GM23338 (cell line): ENCODE data around the gene C14orf93. TPM values are rescaled to one million over a fixed set of nuclear protein-coding genes. Genes with fewer than 3 reads are reported as not detected.

Source experiments
- ATAC-seq: fragments of 200-7000 bp; cut with Tn5 transposase; 3 replicates; pipeline ENCODE4 v1.9.1; 2020
- DNase-seq: peaks from one replicate; pipeline ENCODE4 v3.0.0-alpha.2; 2015; ENCODE audit warnings: low spot score
- H2AFZ ChIP-seq: fragments of 200-600 bp; sonication (generic); 2 replicates; pipeline ENCODE4 v1.8.0; 2016; ENCODE audit warnings: antibody characterized with exemption, mild to moderate bottlenecking, moderate library complexity
- H3F3A ChIP-seq: fragments of 200-600 bp; sonication (generic); replicated peaks from 2 replicates; pipeline ENCODE4 v1.8.0; 2017; ENCODE audit warnings: antibody characterized with exemption, mixed run types, low read depth
- H3K27ac ChIP-seq: fragments of 200-600 bp; sonication (generic); 2 replicates; pipeline ENCODE4 v1.6.1; 2016; ENCODE audit warnings: low read depth
- H3K27me3 ChIP-seq: fragments of 200-600 bp; sonication (generic); 2 replicates; pipeline ENCODE4 v1.8.0; 2016; ENCODE audit warnings: mild to moderate bottlenecking, mixed run types, moderate library complexity; ENCODE audit not compliant: insufficient read depth
- H3K36me3 ChIP-seq: fragments of 200-600 bp; sonication (generic); 2 replicates; pipeline ENCODE4 v1.8.0; 2016; ENCODE audit warnings: mild to moderate bottlenecking; ENCODE audit not compliant: insufficient read depth
- H3K4me1 ChIP-seq: fragments of 200-600 bp; sonication (generic); 2 replicates; pipeline ENCODE4 v1.8.0; 2016; ENCODE audit warnings: mild to moderate bottlenecking, moderate library complexity; ENCODE audit not compliant: insufficient read depth
- H3K4me2 ChIP-seq: fragments of 200-600 bp; sonication (generic); 2 replicates; pipeline ENCODE4 v1.7.1; 2017; ENCODE audit warnings: mixed run types
- H3K4me3 ChIP-seq: fragments of 200-600 bp; sonication (generic); 2 replicates; pipeline ENCODE4 v1.6.1; 2016; ENCODE audit warnings: mixed run types
- H3K79me2 ChIP-seq: fragments of 200-600 bp; sonication (generic); replicated peaks from 2 replicates; pipeline ENCODE4 v1.8.0; 2017; ENCODE audit warnings: mild to moderate bottlenecking; ENCODE audit not compliant: insufficient read depth
- H3K9me2 ChIP-seq: fragments of 200-600 bp; sonication (generic); 2 replicates; pipeline ENCODE4 v1.8.0; 2017; ENCODE audit not compliant: insufficient read depth
- H4K20me1 ChIP-seq: fragments of 200-600 bp; sonication (generic); replicated peaks from 2 replicates; pipeline ENCODE4 v1.8.0; 2017; ENCODE audit warnings: mild to moderate bottlenecking; ENCODE audit not compliant: insufficient read depth
- H3K27ac Mint-ChIP-seq: 2 replicates; pipeline ENCODE4 v1.8.0; 2020; ENCODE audit warnings: inconsistent platforms, mild to moderate bottlenecking, moderate library complexity, mixed read lengths
- H3K27me3 Mint-ChIP-seq: 3 replicates; pipeline ENCODE4 v1.8.0; 2022; ENCODE audit warnings: low read depth, mild to moderate bottlenecking, moderate library complexity, mixed read lengths, inconsistent platforms; ENCODE audit not compliant: insufficient read depth, poor library complexity
- H3K36me3 Mint-ChIP-seq: 3 replicates; pipeline ENCODE4 v1.8.0; 2021; ENCODE audit warnings: low read depth, mild to moderate bottlenecking, inconsistent platforms, moderate library complexity, mixed read lengths
- H3K4me1 Mint-ChIP-seq: 3 replicates; pipeline ENCODE4 v1.8.0; 2020; ENCODE audit warnings: mild to moderate bottlenecking, inconsistent platforms, mixed read lengths
- H3K4me3 Mint-ChIP-seq: 3 replicates; pipeline ENCODE4 v1.8.0; 2021; ENCODE audit warnings: moderate library complexity, mild to moderate bottlenecking, inconsistent platforms, mixed read lengths
- H3K9me3 Mint-ChIP-seq: 3 replicates; pipeline ENCODE4 v1.8.0; 2020; ENCODE audit warnings: moderate library complexity, mild to moderate bottlenecking, inconsistent platforms, mixed read lengths
- CREB1 ChIP-seq: fragments of 250-450 bp; sonication (Bioruptor Pico); IDR thresholded peaks from 2 replicates; pipeline ENCODE4 v1.5.0; 2020; ENCODE audit warnings: low read depth, mild to moderate bottlenecking, moderate library complexity
- JUNB ChIP-seq: IDR thresholded peaks from one replicate; pipeline ENCODE4 v1.6.1; 2016; ENCODE audit warnings: antibody characterized with exemption; ENCODE audit not compliant: unreplicated experiment
- STAT1 ChIP-seq: IDR thresholded peaks from one replicate; pipeline ENCODE4 v1.6.1; 2016; ENCODE audit warnings: antibody characterized with exemption; ENCODE audit not compliant: unreplicated experiment
- ZNF331 ChIP-seq: fragments of 250-450 bp; sonication (Bioruptor Pico); IDR thresholded peaks from 2 replicates; pipeline ENCODE4 v1.5.0; 2020; ENCODE audit warnings: low read depth, mild to moderate bottlenecking, moderate library complexity
- polyA plus RNA-seq: library from polyadenylated mRNA; unstranded; fragments of >200 nt; fragmentation: Nextera tagmentation; extraction: Ambion mirVana; gene quantifications from 2 replicates; pipeline ENCODE4 v1.2.1, GENCODE V29; 2016
- total RNA-seq: library from RNA; depleted of rRNA; stranded (reverse); fragments of >200 nt; shearing (Covaris generic); gene quantifications from 2 replicates; pipeline ENCODE4 v1.2.3, GENCODE V29; 2014
- TF ChIP-seq, protein P1 (sequence below): fragments of 250-450 bp; sonication (Bioruptor Pico); IDR thresholded peaks from 2 replicates; pipeline ENCODE4 v1.5.0; 2020; ENCODE audit warnings: mild to moderate bottlenecking, moderate library complexity
- TF ChIP-seq, protein P2 (sequence below), 2 experiments: fragments of 200-600 bp in 1 of 2; sonication (generic) in 1 of 2; conservative IDR thresholded peaks; 2 replicates each; pipeline versions ENCODE4 v1.5.1 to v1.6.1; 2016 to 2017; ENCODE audit warnings: antibody characterized with exemption in 2 of 2, low read depth in 2 of 2, mild to moderate bottlenecking in 2 of 2, moderate library complexity in 1 of 2

The C14orf93 gene
- total and polyA plus RNA-seq, 2 experiments from 2014 or later, result 3.5 to 11.7 TPM

DNA sequence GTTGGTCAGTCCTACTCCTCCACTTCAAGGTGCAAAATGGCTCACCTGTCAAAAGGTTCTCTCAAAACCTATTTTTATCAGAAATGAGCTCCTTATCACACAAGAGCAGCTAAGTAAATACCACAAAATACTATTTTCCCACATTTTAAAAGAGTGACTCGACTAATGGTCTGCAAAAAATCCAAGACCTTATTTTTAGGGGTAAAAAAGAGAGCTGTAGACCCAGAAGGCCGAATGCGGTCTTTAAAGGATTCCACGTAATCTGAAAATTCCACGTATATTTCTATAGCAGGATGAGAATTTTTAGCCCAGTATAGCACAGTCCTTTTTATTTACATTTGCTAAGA lies 3.8 kb downstream of the C14orf93 start:
- DNase-seq, result no peak
- H3K4me3 Mint-ChIP-seq, result peak overlapping the region; percentile 94
- H3K36me3 ChIP-seq, result no peaks in the 10 kb centered on the region
- no peaks in the 10 kb centered on the region; the same call in 2 of the 3 replicates for H3K9me3 Mint-ChIP-seq
- H3K36me3 Mint-ChIP-seq, result peaks cover 5% of the 10 kb centered on the region; the same call in 2 of the 3 replicates
- H2AFZ ChIP-seq, result no peak overlapping the region; the same call in 1 of the 2 replicates
- H3K4me3 ChIP-seq, result peak overlapping the region; percentile 64
- H3K4me1 ChIP-seq, result peaks cover 11% of the 10 kb centered on the region; the same call in 1 of the 2 replicates
- H3K4me1 Mint-ChIP-seq, result peaks cover 29% of the 10 kb centered on the region
- no peaks in the 10 kb centered on the region for H3K27me3 ChIP-seq
- no peaks in the 10 kb centered on the region for H4K20me1 ChIP-seq
- 0 out of 2 replicates have a peak, but pooled peaks cover 5% of the 10 kb centered on the region for H3F3A ChIP-seq
- peak overlapping the region; percentile 100; the same call in 1 of the 2 replicates for H3K27ac Mint-ChIP-seq
- H3K9me2 ChIP-seq, result no peaks in the 10 kb centered on the region
- peak overlapping the region; percentile 79 for H3K4me2 ChIP-seq
- H3K79me2 ChIP-seq, result no peaks in the 10 kb centered on the region
- H3K27me3 Mint-ChIP-seq, result peaks cover 8% of the 10 kb centered on the region
- TF ChIP-seq CREB1 (CRISPR knock-in tag), result no peak
- TF ChIP-seq ZNF331 (CRISPR knock-in tag), result no peak
- TF ChIP-seq, protein P1, sequence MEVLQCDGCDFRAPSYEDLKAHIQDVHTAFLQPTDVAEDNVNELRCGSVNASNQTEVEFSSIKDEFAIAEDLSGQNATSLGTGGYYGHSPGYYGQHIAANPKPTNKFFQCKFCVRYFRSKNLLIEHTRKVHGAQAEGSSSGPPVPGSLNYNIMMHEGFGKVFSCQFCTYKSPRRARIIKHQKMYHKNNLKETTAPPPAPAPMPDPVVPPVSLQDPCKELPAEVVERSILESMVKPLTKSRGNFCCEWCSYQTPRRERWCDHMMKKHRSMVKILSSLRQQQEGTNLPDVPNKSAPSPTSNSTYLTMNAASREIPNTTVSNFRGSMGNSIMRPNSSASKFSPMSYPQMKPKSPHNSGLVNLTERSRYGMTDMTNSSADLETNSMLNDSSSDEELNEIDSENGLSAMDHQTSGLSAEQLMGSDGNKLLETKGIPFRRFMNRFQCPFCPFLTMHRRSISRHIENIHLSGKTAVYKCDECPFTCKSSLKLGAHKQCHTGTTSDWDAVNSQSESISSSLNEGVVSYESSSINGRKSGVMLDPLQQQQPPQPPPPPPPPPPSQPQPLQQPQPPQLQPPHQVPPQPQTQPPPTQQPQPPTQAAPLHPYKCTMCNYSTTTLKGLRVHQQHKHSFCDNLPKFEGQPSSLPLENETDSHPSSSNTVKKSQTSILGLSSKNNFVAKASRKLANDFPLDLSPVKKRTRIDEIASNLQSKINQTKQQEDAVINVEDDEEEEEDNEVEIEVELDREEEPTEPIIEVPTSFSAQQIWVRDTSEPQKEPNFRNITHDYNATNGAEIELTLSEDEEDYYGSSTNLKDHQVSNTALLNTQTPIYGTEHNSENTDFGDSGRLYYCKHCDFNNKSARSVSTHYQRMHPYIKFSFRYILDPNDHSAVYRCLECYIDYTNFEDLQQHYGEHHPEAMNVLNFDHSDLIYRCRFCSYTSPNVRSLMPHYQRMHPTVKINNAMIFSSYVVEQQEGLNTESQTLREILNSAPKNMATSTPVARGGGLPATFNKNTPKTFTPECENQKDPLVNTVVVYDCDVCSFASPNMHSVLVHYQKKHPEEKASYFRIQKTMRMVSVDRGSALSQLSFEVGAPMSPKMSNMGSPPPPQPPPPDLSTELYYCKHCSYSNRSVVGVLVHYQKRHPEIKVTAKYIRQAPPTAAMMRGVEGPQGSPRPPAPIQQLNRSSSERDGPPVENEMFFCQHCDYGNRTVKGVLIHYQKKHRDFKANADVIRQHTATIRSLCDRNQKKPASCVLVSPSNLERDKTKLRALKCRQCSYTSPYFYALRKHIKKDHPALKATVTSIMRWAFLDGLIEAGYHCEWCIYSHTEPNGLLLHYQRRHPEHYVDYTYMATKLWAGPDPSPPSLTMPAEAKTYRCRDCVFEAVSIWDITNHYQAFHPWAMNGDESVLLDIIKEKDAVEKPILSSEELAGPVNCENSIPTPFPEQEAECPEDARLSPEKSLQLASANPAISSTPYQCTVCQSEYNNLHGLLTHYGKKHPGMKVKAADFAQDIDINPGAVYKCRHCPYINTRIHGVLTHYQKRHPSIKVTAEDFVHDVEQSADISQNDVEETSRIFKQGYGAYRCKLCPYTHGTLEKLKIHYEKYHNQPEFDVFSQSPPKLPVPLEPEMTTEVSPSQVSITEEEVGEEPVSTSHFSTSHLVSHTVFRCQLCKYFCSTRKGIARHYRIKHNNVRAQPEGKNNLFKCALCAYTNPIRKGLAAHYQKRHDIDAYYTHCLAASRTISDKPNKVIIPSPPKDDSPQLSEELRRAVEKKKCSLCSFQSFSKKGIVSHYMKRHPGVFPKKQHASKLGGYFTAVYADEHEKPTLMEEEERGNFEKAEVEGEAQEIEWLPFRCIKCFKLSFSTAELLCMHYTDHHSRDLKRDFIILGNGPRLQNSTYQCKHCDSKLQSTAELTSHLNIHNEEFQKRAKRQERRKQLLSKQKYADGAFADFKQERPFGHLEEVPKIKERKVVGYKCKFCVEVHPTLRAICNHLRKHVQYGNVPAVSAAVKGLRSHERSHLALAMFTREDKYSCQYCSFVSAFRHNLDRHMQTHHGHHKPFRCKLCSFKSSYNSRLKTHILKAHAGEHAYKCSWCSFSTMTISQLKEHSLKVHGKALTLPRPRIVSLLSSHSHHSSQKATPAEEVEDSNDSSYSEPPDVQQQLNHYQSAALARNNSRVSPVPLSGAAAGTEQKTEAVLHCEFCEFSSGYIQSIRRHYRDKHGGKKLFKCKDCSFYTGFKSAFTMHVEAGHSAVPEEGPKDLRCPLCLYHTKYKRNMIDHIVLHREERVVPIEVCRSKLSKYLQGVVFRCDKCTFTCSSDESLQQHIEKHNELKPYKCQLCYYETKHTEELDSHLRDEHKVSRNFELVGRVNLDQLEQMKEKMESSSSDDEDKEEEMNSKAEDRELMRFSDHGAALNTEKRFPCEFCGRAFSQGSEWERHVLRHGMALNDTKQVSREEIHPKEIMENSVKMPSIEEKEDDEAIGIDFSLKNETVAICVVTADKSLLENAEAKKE (CRISPR knock-in tag), result no peak
- TF ChIP-seq, protein P2, sequence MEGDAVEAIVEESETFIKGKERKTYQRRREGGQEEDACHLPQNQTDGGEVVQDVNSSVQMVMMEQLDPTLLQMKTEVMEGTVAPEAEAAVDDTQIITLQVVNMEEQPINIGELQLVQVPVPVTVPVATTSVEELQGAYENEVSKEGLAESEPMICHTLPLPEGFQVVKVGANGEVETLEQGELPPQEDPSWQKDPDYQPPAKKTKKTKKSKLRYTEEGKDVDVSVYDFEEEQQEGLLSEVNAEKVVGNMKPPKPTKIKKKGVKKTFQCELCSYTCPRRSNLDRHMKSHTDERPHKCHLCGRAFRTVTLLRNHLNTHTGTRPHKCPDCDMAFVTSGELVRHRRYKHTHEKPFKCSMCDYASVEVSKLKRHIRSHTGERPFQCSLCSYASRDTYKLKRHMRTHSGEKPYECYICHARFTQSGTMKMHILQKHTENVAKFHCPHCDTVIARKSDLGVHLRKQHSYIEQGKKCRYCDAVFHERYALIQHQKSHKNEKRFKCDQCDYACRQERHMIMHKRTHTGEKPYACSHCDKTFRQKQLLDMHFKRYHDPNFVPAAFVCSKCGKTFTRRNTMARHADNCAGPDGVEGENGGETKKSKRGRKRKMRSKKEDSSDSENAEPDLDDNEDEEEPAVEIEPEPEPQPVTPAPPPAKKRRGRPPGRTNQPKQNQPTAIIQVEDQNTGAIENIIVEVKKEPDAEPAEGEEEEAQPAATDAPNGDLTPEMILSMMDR (conservative IDR thresholded peaks at IDR 0.05; ENCODE audit: low read depth in 2 of 2), result no peak
- TF ChIP-seq STAT1, result no peak
- TF ChIP-seq JUNB, result no peak
- peak overlapping the region; percentile 93 for H3K27ac ChIP-seq
- ATAC-seq, result no peak
